Activated CD8-positive, alpha-beta T cell treated with anti-CD3 and anti-CD28 coated beads, Interleukin-2, amount 10 ng/mL, durations not matched to agents 7 days and 5 days (primary cell): ENCODE measurements around the gene NEMP2. TPM values are rescaled to one million over a fixed set of nuclear protein-coding genes. Genes with fewer than 3 reads are reported as not detected.

Experiments used
- total RNA-seq, 2 experiments: library from RNA; stranded (reverse); gene quantifications; one replicate each; pipeline ENCODE4 v1.2.3, GENCODE V29; 2021

The NEMP2 gene
- total RNA-seq, 2 experiments from 2014 or later, result 18.4 to 23.2 TPM

Other genes with a start within 250 kb of the NEMP2 start
- 10 to 100 TPM; 13.5 to 13.7 TPM for gene HIBCH, start 214.9 kb downstream of the NEMP2 start, total RNA-seq
- 1 to 10 TPM; 5.6 to 6.9 TPM for gene INPP1, start 191.1 kb downstream of the NEMP2 start, total RNA-seq
- gene MFSD6, start 126.4 kb downstream of the NEMP2 start, total RNA-seq, result 10 to 100 TPM; 51.8 to 53.2 TPM
- gene NAB1, start 114.4 kb upstream of the NEMP2 start, total RNA-seq, result 10 to 100 TPM; 23.4 to 23.7 TPM